ENCODE results near the gene LRCH1. TPM values are rescaled to one million over a fixed set of nuclear protein-coding genes. Genes with fewer than 3 reads are reported as not detected.

The LRCH1 gene
- total RNA-seq, 1 donor: 6.9 TPM

GRCh38 chr13:46796515-46797474 is 243.8 kb downstream of the LRCH1 start, which contains the start of gene ESD:
TSS of gene ESD (minus strand) at chr13:46797161. CDS start at chr13:46791413, 5,748 bp downstream.
- peak within 1 kb of the TSS; percentile 99 for H2AFZ ChIP-seq (ENCODE audit: low read length)
- peak within 1 kb of the TSS; percentile 93 for H3K27ac ChIP-seq (ENCODE audit: low read depth, low read length)
- H3K9me3 ChIP-seq (ENCODE audit: low read depth, low read length): no peaks in the 10 kb centered on the region
- H3K36me3 ChIP-seq (ENCODE audit: insufficient read depth, low read length): no peaks in the 10 kb centered on the region
- peaks cover 23% of the 10 kb centered on the region for H3K4me1 ChIP-seq (ENCODE audit: insufficient read depth, low read length)
- H3K27me3 ChIP-seq (ENCODE audit: insufficient read depth, low read length): no peaks in the 10 kb centered on the region
- peaks cover 3% of the 10 kb centered on the region for H4K20me1 ChIP-seq (ENCODE audit: insufficient read depth, low read length)
- H3K4me2 ChIP-seq (ENCODE audit: insufficient read depth, low read length): peak within 1 kb of the TSS; percentile 96
- H3K4me3 ChIP-seq (ENCODE audit: insufficient read depth, low read length): peak within 1 kb of the TSS; percentile 91
- H3K79me2 ChIP-seq (ENCODE audit: insufficient read depth, low read length): peaks cover 41% of the 10 kb centered on the region
- TF ChIP-seq CTCF (IDR thresholded peaks at IDR 0.05; ENCODE audit: extremely low read depth, low read depth, low read length): no peak
- DNase-seq (ENCODE audit: insufficient read length, low spot score, missing footprints): peak; percentile 94

DNA sequence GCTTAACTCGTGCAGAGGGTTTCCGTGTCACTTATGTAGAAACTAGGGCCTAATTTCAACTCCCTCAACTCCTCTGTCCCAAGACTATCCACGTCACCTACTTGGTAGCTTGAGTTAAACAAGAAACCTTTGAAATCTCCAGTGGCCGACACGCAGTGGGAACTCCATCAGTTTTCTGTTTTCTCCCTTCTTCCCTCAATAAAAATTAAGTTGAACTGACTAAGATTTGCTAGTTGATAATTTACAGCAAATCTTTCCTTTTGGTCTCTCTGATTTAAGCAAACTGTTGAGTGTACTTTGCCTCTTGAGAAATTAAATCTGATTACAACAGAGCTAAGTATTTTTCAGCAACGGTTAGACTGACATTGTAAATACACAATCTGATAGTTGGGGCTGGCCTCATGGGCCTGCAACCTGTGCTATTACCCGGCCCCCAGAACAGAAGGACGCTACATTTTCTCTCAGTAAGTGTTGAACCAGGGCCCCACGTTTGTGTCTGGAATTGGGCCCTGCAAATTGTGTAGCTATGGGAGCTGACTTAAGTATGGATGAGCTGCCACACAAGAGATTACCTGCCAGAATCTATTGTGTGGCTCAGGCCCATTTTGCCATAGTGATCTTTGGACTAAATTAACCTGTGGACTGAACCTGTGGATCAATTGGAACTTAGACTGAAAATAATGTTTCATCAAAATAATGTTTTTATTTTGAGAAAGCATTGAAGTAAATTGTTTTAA is 244.7 kb downstream of the LRCH1 start:
- peaks cover 41% of the 10 kb centered on the region for H3K79me2 ChIP-seq (ENCODE audit: insufficient read depth, low read length)
- H3K27me3 ChIP-seq (ENCODE audit: insufficient read depth, low read length): no peaks in the 10 kb centered on the region
- no peak for TF ChIP-seq CTCF (IDR thresholded peaks at IDR 0.05; ENCODE audit: extremely low read depth, low read depth, low read length)
- H3K4me1 ChIP-seq (ENCODE audit: insufficient read depth, low read length): peaks cover 32% of the 10 kb centered on the region
- H3K27ac ChIP-seq (ENCODE audit: low read depth, low read length): peak overlapping the region; percentile 93
- H3K4me2 ChIP-seq (ENCODE audit: insufficient read depth, low read length): peak overlapping the region; percentile 96
- peaks cover 3% of the 10 kb centered on the region for H4K20me1 ChIP-seq (ENCODE audit: insufficient read depth, low read length)
- H3K9me3 ChIP-seq (ENCODE audit: low read depth, low read length): no peaks in the 10 kb centered on the region
- no peak for DNase-seq (ENCODE audit: insufficient read length, low spot score, missing footprints)
- H3K36me3 ChIP-seq (ENCODE audit: insufficient read depth, low read length): no peaks in the 10 kb centered on the region
- peak overlapping the region; percentile 91 for H3K4me3 ChIP-seq (ENCODE audit: insufficient read depth, low read length)
- H2AFZ ChIP-seq (ENCODE audit: low read length): peak overlapping the region; percentile 99

- no peak for DNase-seq (ENCODE audit: insufficient read length, low spot score, missing footprints)
- TF ChIP-seq CTCF (IDR thresholded peaks at IDR 0.05; ENCODE audit: extremely low read depth, low read depth, low read length): no peak
- H2AFZ ChIP-seq (ENCODE audit: low read length): no peak overlapping the region
These were observed 246.2 kb downstream of the LRCH1 start for GRCh38 chr13:46799139-46799538.

More at GRCh38 chr13:46799139-46799538, 246.2 kb downstream of the LRCH1 start:
- H3K9me3 ChIP-seq (ENCODE audit: low read depth, low read length): no peaks in the 10 kb centered on the region
- H3K79me2 ChIP-seq (ENCODE audit: insufficient read depth, low read length): peaks cover 30% of the 10 kb centered on the region
- H3K4me2 ChIP-seq (ENCODE audit: insufficient read depth, low read length): no peak overlapping the region
- H3K27ac ChIP-seq (ENCODE audit: low read depth, low read length): no peak overlapping the region
- H3K27me3 ChIP-seq (ENCODE audit: insufficient read depth, low read length): no peaks in the 10 kb centered on the region
- peaks cover 47% of the 10 kb centered on the region for H3K4me1 ChIP-seq (ENCODE audit: insufficient read depth, low read length)
- no peaks in the 10 kb centered on the region for H3K36me3 ChIP-seq (ENCODE audit: insufficient read depth, low read length)
- peaks cover 3% of the 10 kb centered on the region for H4K20me1 ChIP-seq (ENCODE audit: insufficient read depth, low read length)
- H3K4me3 ChIP-seq (ENCODE audit: insufficient read depth, low read length): no peak overlapping the region
